HG03175 (cell line): ENCODE results near the gene SLC17A8.

ENCODE experiments used
- ATAC-seq: cut with Tn5 transposase; IDR thresholded peaks from one replicate; pipeline ENCODE4 v1.9.1; 2021; ENCODE audit warnings: mild to moderate bottlenecking, moderate library complexity; ENCODE audit not compliant: unreplicated experiment

Gene SLC17A8

DNA sequence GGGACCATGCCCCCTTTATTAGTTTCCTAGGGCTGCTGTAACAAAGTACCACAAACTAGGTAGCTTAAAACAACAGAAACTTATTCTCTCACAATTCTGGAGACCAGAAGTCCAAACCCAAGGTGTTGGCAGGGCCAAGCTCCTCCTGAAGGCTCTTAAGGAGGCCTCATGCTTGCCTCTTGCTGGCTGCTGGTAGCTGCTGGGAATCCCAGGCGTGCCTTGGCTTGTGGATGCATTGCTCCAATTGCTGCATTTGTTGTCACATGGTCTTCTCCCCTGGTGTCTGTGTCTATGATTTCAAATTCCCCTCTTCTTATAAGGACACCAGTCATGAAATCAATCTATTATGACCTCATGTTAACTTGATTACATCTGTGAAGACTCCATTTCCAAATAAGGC, 11.2 kb downstream of the SLC17A8 start:
- ATAC-seq: no peak

DNA sequence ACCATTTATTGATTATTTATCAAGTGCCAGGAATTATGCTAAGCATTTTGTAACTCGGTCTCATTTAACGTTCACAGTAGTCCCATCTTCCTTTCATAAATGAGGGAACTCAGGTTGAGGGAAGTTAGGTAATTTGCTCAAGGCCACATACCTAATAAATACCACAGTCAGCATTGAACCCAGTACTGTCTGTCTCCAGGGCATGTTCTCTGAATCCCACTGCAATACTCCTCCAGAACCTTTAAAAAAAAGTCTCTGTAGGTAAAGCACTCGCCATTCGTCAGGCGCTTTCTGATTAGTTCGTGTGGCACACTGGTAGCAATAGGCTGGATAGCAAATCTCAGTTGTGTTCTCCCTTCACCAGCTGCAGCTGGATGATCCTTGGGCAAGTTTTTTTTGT, 14.3 kb downstream of the SLC17A8 start:
- ATAC-seq: no peak

DNA sequence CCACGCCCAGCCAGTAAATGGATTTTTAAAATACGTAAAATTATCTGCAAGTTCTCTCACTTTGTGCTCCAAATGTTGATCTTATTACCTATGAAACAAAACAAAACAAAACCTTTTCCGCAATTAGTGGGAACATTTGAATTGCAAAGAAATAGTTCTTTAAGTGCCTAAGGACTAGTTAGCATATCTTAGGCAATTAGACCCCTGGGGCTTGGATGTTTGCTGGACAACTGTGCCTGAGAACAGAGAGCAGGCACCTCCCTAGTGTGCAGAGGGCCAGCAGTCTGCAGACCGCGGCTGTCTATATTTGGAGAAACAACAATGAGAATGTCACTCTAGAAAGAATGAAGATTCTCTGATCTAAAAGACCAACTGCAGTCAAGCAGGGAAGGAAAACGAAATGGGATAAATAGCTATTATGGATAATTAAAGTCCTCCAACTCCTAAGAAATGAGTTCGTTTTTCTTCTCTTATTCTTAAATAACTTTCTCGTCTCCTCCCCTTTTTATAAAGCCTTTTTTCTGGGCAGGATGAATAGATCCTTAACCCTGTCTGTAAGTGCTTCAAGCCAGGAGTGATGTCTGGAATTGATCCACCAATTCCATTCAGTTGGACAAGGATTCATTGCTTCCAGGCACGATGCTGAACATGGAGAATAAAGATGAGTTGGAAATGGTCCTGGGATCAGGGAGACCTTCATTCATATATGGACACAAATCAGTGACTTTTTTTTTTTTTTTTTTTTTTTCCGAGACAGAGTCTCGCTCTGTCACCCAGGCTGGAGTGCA, 16.2 kb downstream of the SLC17A8 start:
- no peak for ATAC-seq

DNA sequence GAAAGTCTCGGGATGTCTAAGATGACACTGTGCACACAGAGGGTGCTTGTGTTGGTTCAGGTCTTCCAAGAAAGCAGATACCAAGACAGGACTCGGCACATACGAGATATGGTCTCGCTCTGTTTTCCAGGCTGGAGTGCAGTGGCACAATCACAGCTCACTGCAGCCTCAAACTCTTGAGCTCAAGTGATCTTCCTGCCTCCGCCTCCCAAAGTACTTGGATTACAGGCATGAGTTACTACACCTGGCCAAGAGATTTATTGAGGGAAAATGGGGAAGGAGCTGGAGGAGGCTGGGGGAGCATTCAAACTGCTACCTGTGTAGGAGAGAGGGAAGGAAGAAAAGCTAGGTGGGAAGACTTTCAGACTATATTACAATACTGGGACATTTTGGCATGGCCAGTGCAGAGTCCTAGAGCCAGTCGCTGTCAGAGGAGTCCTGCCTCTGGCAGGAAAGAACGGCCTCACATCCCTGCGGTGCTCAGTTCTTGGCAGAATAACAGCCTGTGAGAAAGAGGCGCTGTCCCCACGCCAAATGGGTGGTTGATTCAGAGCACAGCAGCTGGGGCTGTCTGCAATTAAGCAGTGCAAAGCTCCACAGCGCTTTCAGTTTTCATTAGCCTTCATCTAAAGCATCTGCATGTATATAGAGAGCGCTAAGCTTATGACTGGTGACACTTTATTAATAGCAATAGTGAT, 18.3 kb downstream of the SLC17A8 start:
- ATAC-seq: no peak

DNA sequence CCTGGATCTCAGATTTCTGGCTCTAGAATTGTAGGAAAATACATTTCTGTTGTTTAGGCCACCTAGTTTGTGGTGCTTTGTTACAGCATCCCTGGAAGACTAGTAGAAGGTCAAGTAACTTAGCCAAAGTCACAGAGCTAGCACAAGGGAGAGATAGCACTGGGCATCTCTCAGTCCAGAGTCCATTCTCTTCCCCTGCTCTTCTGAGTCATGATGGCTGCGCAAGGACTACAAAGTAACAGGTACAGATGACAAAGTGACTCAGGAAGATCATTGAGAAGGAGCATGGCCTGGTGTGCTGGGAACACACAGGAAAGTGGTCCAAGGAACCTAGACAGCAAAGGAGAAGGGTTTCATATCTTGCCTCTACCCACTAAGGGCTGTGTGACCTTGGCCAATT, 19.3 kb downstream of the SLC17A8 start:
- ATAC-seq: no peak

DNA sequence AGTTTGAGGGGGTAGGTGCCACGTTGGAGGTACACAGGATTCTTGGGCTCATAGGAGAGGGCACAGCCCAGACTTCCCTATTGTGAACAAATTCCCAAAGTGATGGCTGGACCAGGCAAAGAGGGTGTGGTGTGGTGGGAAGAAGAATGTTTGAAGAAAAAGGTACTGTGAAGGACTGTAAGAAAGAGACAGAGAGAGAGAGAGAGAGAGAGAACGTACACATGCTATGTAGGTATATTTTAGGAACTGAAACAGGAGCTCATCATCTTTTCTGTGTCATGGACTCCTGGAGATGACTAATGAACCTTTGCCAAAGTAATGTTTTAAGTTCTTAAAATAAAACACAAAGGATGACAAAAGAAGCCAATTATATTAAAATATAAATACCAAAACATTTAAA, 24.5 kb downstream of the SLC17A8 start:
- ATAC-seq: no peak

DNA sequence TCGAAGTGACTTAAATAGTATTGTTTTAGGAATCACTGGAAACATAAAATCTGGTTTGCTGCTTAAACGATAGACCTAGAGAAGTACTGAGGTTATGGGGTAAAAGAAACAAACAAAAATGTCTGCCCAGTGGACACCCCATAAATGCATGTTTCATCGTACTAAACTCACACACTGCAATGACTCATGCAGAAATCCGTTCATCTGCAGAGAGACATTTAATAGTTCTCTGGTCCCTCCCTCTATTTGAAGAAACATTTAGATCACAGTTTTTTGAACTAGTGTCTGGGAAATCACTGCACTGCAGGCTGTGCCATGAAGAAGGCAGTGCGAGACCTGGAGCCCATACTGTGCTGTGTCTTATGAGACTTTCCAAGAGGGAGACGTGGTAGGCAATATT, 25.5 kb downstream of the SLC17A8 start:
- ATAC-seq: no peak

DNA sequence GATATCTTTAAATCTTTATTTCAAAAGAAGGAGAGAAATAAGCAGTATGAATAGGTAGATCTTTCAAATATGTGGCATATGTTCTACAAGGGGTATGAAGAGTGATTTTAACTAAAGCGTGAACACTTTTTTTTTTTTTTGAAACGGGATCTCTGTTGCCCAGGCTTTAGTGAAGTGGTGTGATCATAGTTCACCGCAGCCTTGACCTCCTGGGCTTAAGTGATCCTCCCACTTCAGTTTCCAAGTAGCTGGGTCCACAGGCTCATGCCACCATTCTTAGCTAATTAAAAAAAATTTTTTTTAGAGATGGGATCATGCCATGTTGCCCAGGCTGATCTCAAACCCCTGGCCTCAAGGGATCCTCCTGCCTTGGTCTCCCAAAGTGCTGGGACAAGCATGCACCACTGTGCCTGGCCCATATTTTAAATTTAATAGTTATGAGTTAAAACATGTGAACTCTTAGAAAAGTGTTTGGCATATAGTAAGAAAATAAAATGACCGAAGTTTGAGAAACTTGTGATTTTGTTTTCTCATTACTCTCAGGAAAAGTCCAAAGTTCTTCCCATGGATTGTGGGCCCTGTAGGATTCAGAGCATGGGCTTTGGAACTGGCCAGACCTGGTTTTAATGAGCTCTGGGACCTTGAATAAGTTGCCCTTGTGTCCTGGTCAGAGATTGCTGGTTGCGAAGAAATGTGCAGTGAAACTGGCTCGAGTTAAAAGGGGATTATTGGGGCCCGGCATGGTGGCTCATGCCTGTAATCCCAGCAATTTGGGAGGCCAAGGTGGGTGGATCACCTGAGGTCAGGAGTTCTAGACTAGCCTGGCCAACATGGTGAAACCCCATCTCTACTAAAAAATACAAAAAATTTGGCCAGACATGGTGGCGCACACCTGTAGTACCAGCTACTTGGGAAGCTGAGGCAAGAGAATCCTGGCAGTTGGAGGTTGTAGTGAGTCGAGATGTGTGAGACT, 27.0 kb downstream of the SLC17A8 start:
- no peak for ATAC-seq

DNA sequence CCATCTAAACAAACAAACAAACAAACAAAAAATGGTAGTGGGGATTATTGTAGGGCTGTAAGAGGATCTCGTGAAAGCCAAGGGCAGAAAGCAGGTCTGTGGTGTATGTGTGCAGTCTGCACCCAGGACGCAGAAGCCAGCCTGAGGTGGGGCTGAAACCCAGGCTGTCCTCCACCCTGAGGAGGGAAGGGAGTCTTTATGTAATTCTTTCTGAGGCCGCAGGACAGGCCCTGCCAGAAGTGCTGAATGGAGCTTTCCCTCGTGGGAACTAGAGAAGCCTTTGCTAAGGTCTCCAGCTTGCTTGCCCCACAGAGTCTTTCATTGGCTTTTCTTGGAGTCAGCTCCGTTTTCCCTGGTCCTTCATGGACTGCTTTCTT, 27.7 kb downstream of the SLC17A8 start:
- ATAC-seq: no peak

DNA sequence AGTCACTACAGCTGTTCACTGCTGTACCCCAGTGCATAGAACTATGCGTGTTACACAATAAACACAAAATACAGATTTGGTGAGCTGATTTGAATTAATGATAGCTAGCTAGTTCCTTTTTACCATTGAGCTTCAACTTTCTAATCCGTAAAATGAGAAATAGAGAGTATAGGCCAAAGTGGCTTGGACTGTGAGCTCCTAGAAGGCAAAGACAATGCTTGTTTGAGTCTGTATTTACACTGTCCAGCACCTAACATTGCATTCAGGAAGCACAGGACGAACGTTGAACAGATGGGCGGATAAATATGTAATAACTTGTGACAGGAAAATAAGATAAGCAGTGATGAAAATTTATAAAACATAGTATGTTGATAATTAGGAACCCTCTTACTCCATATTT, 31.5 kb downstream of the SLC17A8 start:
- no peak for ATAC-seq

DNA sequence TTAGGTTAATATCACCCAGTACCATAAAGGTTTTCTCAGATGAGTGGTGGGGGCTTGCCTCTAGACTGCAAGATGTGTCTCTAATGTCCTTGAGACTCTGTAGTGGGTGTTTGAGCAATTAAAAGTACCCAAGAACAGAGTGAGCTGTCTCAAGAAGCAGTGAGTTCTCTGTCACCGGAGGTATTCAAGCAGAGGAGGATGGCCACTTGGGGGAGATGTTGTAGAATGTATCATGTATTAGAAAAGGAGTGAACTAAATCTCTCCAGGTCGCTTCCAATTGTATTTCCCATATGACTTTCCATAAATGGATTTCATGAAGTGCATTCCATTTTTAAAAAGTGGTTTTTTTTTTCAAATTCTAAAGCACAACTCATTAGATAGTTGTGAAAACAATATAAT, 35.0 kb downstream of the SLC17A8 start:
- no peak for ATAC-seq

DNA sequence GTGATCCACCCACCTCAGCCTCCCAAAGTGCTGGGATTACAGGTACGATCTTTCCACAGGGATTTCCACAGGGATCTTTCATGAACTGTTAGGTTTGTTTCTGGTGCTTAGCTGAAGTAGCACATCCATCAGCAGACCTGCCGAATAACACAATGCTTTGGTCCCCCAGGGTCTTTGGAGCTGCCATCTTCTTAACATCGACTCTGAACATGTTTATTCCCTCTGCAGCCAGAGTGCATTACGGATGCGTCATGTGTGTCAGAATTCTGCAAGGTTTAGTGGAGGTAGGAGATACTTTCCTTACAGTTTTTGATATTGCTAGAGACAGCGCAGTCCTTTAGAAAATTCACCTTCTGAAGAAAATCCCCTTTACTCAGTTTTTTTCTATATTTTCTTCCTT, 36.3 kb downstream of the SLC17A8 start:
- ATAC-seq: no peak

DNA sequence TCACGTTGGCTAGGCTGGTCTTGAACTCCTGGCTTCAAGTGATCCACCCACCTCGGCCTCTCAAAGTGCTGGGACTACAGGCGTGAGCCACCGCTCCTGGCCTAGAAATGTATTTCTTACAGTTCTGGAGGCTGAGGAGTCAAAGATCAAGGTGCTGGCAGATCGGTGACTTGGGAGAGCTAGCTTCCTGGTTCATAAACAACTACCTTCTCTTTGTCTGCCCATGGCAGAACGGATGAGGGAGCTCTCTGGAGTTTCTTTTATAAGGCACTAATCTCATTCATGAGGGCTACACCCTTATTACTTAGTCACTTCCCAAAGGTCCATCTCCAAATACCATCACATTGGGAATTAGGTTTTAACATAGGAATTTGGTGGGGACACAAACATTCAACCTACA, 38.9 kb downstream of the SLC17A8 start:
- no peak for ATAC-seq

DNA sequence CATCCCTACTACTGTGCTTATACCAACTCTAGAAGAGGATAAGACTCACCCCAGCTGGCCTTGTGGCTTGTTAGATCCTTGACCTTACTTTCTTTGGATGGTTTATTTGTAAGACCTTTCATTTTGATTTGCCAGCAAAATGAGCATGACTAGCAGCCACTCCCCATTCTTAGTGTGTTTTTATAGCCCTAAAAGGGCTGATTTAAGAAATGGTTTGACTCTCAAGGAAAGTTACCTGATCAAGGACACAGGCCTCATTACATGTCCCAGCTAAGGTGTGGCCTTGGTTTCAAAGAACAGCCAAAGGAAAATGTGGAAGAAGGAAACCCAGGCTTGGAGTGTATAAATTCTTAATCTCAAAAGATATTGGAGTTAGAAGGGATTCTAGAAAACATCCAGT, 41.4 kb downstream of the SLC17A8 start:
- ATAC-seq: no peak

DNA sequence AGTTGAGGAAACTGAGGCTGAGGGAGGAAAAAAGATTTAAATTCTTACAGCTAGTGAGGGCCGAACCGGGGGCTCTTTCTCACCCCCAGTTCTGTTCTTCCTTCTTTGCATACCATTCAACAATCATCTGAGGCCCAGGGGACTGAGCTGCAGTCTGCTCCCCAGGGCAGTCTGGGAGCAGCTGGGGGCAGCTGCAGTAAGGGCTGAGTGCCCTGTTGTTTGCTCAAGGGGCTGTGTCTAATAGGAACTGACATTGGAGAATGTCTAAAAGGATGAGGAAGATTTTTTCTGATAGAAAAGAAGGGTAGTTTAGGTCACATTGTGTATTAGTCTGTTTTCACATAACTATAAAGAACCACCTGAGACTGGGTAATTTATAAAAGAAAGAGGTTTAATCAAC, 42.2 kb downstream of the SLC17A8 start:
- no peak for ATAC-seq

DNA sequence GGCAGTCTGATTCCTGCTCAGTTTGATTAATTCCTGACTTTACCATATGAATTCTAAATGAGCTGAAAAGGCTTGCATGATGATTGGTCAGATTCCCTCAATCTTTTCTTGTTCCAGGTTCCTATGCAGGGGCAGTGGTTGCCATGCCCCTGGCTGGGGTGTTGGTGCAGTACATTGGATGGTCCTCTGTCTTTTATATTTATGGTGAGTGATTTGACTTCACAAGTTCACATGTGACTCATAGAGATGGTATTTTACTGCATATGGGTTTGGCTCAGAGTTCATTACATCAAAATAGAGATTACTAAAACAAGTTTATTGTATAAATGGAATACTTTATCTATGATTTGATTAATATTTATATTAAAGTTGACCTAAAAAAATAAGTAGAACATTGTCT, 44.8 kb downstream of the SLC17A8 start:
- ATAC-seq: no peak

DNA sequence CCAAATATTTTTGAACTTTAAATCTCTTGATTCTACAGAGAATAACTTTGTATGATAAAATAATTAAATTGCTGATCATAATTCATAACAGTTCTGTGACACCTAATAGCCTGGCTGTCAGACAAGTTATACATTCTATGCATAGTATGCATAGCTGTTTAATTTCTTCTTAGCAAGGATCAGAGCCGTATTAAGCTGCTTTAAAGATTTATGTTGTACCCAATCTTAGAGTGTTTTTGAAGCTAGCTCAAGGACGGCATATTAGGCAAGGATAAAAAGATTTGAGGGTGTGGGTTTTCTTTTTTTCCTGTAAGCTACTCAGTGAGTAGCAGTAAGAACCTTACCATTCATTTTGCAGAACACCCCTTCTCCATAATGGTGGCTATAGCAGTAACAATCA, 45.9 kb downstream of the SLC17A8 start:
- ATAC-seq: no peak

DNA sequence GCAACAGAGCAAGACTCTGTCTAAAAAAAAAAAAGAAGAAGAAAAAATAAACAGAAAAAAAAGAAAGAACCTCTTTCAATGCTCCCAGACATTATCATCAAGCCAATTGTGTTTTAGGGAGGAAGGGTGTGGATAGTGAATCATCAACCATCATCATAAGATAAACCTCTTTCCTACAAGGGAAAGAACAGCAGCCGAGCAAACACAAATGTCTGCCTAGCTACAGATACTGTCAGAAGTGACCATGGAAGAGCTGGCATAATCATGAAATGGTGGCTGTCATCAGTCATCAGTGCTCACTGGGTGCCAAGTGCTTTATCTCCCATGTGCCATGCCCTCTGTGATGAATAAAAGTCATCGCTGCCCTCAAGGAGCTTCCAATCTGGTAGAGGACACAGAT, 46.6 kb downstream of the SLC17A8 start:
- no peak for ATAC-seq

DNA sequence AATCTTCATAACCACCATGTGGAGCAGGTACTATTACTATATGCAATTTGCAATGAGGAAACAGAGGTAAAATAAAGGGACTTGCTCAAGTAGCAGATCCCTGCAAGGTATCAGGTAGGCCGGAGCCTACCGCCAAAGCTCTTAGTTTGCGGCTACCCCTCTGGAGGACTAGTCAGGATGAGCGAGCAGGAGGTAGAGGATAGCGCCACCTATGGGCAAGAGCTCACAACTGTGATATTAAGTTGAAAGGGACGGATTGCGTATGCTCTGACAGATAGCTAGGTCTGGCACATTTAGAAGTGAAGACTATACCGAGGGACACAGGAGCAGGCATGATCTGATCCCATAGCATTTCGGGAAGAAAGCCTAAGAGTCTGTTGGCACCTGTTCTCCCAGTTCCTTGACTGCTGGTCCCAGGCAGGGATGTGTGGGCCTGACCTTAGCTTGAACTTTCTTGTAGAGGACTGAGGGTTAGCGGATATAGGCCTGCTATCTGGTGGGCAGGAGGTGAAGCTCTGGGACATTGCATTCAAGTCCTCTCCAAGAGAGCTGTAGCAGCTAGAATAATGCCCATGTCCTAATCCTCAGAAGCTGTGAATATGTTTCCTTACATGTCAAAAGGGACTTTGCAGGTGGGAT, 48.0 kb downstream of the SLC17A8 start:
- peak; percentile 52 for ATAC-seq

DNA sequence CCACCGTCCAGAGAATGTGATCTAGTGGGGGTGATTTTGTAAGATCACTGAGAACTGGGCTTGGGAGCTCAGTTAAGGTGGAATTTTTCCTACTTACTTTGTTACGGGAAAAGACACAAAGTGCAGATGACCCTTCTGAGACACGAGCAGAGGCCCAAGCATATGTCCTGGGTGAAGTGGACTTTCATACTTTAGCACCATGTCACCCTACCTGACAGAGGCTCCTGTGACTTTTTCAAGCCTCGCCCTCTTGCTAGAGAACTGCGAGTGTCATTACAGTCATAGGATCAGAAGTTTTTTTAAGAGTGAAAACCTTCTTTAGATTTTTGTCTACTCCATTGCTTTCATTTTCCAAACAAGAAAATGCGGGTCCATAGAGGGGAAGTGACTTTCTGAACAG, 56.1 kb downstream of the SLC17A8 start:
- no peak for ATAC-seq

DNA sequence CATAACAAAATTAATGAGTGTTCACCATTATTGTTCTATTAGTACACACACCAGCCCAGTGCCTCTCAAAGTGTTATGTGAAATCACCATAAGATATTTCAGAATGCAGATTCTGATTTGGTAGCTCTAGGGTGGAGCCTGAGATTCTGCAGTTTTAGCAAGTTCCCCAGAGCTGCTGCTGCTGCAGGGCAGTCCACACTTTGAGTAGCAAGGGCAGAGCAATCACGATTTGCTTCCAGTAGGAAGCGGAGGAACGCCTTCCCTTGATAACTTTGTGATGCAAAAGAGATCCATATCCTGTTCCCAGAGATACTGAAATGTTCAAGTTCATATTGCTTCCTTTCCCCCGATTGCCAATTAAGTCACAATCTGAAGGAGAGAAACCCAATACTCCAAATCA, 57.9 kb downstream of the SLC17A8 start:
- ATAC-seq: no peak
